ENCODE measurements around the gene LTO1. TPM values are rescaled to one million over a fixed set of nuclear protein-coding genes. Genes with fewer than 3 reads are reported as not detected.

LTO1 gene
- total and polyA plus RNA-seq, 2 of the 13 experiments (the other 11 are each of a cell fraction or from before 2014, with no cell fraction given), result 11.8 to 15.0 TPM

DNA sequence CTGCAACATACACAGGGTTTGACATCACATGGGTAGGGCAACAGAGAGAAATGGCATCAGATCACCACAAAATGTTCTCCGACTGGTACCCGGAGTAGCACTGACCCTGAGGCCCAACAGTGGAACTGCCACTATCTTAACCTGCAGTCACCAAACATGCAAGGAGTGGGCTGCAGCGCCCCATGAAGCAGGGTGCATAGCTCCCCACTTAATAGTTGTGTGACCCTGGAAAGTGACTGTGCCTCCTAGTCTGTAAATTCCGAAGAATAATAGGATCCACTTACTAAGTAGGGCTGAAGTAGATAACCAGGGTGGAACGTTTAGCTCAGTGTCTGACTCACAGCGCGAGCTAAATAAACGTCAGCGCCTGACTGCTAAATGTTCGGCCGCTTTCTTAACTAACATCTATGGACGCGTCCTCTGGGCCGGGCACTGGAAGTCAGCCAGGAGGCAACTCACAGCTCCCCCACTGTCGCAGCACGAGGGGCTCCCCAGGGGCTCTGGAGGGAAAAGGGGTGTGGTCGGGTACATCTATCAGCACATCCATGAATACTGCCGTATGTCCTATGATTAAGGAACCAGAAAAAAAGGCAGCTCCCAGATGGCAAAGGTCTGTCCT lies 777 bp downstream of the LTO1 start (continued):
- TF ChIP-seq ZNF639 (CRISPR knock-in tag; conservative IDR thresholded peaks at IDR 0.05), result no peak
- TF ChIP-seq ZNF564 (CRISPR knock-in tag; IDR thresholded peaks at IDR 0.05), result no peak
- TF ChIP-seq, protein P1, sequence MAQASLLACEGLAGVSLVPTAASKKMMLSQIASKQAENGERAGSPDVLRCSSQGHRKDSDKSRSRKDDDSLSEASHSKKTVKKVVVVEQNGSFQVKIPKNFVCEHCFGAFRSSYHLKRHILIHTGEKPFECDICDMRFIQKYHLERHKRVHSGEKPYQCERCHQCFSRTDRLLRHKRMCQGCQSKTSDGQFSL (CRISPR knock-in tag; IDR thresholded peaks at IDR 0.05), result 0 out of 2 replicates have a peak, but pooled peaks have one; percentile 50
- TF ChIP-seq FOXO4 (CRISPR knock-in tag; conservative IDR thresholded peaks at IDR 0.05), result 0 out of 2 replicates have a peak, but pooled peaks have one; percentile 82
- TF ChIP-seq ZNF766 (CRISPR knock-in tag; IDR thresholded peaks at IDR 0.05; ENCODE audit: borderline replicate concordance), result no peak
- TF ChIP-seq POLR2G (IDR thresholded peaks at IDR 0.05; ENCODE audit: low read depth, low read length), result no peak
- TF ChIP-seq, protein P2, sequence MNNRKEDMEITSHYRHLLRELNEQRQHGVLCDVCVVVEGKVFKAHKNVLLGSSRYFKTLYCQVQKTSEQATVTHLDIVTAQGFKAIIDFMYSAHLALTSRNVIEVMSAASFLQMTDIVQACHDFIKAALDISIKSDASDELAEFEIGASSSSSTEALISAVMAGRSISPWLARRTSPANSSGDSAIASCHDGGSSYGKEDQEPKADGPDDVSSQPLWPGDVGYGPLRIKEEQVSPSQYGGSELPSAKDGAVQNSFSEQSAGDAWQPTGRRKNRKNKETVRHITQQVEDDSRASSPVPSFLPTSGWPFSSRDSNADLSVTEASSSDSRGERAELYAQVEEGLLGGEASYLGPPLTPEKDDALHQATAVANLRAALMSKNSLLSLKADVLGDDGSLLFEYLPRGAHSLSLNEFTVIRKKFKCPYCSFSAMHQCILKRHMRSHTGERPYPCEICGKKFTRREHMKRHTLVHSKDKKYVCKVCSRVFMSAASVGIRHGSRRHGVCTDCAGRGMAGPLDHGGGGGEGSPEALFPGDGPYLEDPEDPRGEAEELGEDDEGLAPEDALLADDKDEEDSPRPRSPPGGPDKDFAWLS (CRISPR knock-in tag; IDR thresholded peaks at IDR 0.05; ENCODE audit: borderline replicate concordance), result 0 out of 2 replicates have a peak, but pooled peaks have one; percentile 8
- TF ChIP-seq, protein P3, sequence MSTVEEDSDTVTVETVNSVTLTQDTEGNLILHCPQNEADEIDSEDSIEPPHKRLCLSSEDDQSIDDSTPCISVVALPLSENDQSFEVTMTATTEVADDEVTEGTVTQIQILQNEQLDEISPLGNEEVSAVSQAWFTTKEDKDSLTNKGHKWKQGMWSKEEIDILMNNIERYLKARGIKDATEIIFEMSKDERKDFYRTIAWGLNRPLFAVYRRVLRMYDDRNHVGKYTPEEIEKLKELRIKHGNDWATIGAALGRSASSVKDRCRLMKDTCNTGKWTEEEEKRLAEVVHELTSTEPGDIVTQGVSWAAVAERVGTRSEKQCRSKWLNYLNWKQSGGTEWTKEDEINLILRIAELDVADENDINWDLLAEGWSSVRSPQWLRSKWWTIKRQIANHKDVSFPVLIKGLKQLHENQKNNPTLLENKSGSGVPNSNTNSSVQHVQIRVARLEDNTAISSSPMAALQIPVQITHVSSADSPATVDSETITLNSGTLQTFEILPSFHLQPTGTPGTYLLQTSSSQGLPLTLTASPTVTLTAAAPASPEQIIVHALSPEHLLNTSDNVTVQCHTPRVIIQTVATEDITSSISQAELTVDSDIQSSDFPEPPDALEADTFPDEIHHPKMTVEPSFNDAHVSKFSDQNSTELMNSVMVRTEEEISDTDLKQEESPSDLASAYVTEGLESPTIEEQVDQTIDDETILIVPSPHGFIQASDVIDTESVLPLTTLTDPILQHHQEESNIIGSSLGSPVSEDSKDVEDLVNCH (CRISPR knock-in tag; IDR thresholded peaks at IDR 0.05), result no peak
- TF ChIP-seq ZNF776 (CRISPR knock-in tag; IDR thresholded peaks at IDR 0.05), result no peak
- TF ChIP-seq ZFP1 (CRISPR knock-in tag; IDR thresholded peaks at IDR 0.05), result no peak
- no peak for TF ChIP-seq PLSCR1 (CRISPR knock-in tag; IDR thresholded peaks at IDR 0.05; ENCODE audit: borderline replicate concordance)
- no peak for TF ChIP-seq ZNF292 (CRISPR knock-in tag; IDR thresholded peaks at IDR 0.05; ENCODE audit: borderline replicate concordance, low read depth)

Data from HepG2 (cell line).